T-helper 2 cell treated with Interferon-gamma antibody and Interleukin-4, amounts not matched to agents 5 μg/mL and 100 μg/mL, for 36 hours (primary cell): Measurements from ENCODE around the gene CHSY1.

Experiments used
- DNase-seq: peaks from one replicate; pipeline ENCODE4 v3.0.0; 2021; ENCODE audit warnings: low spot score
- H3K27ac Mint-ChIP-seq: one replicate; pipeline ENCODE4 v1.8.0; 2021; ENCODE audit warnings: mild to moderate bottlenecking, mixed read lengths
- H3K27me3 Mint-ChIP-seq: one replicate; pipeline ENCODE4 v1.8.0; 2021; ENCODE audit warnings: low read depth, mixed read lengths
- H3K36me3 Mint-ChIP-seq: one replicate; pipeline ENCODE4 v1.8.0; 2021; ENCODE audit warnings: low read depth, mixed read lengths
- H3K4me1 Mint-ChIP-seq: one replicate; pipeline ENCODE4 v1.8.0; 2021; ENCODE audit warnings: low read depth, mixed read lengths
- H3K4me3 Mint-ChIP-seq: one replicate; pipeline ENCODE4 v1.8.0; 2022; ENCODE audit warnings: mild to moderate bottlenecking, moderate library complexity, mixed read lengths
- H3K9me3 Mint-ChIP-seq: one replicate; pipeline ENCODE4 v1.8.0; 2021; ENCODE audit warnings: mixed read lengths

CHSY1 gene

DNA sequence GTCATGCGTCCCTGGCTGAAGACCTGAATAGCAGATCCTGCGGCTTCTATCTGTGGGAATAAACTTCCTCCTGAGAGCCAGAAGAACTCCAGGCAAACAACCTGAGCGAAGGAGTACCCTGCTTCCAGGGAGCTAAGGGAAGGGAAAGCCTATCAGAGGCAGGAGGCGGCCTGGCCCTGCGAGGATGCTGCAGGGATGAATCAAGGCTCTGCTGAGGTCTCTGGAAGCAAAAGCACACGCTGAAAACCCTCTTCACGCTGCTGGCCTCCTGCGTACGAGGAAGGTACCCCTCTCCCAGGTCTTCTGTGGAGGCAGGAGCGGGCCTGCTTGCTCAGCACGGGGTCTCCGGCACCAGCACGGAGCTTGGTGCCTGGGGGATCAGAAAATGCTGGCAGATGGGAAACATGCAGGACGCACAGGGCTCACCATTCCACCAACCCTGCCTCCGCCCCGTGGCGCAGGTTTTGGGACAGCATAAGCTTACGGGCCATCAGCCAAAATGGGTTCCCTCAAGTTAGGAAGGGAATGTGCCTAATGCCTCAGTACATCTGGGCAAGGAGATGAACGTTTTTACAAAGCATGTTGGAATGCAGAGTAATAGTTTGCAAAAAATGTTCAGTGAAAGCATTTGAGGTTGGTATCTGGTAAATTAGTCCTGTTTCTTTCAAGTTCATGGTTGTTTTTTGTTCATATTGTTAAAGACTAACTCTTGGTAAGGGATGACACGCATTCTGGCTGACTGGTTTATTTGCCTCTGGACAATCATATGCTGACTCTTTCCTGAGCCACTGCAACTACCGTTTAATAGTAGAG lies 72.3 kb downstream of the CHSY1 start:
- DNase-seq: no peak
- Mint-ChIP-seq H3K4me1 (peaks cover 55% of the 10 kb centered on the region), H3K4me3 (no peak overlapping the region), H3K27ac (peak overlapping the region; percentile 79), H3K36me3 (peaks cover 54% of the 10 kb centered on the region), H3K27me3 (no peaks in the 10 kb centered on the region), H3K9me3 (no peaks in the 10 kb centered on the region)

- Mint-ChIP-seq H3K36me3 (peaks cover 60% of the 10 kb centered on the region), H3K27ac (no peak overlapping the region), H3K9me3 (no peaks in the 10 kb centered on the region), H3K4me1 (peaks cover 55% of the 10 kb centered on the region), H3K27me3 (no peaks in the 10 kb centered on the region), H3K4me3 (no peak overlapping the region)
- no peak for DNase-seq
Observed at GRCh38 chr15:101178931-101179330, 72.9 kb downstream of the CHSY1 start.

DNA sequence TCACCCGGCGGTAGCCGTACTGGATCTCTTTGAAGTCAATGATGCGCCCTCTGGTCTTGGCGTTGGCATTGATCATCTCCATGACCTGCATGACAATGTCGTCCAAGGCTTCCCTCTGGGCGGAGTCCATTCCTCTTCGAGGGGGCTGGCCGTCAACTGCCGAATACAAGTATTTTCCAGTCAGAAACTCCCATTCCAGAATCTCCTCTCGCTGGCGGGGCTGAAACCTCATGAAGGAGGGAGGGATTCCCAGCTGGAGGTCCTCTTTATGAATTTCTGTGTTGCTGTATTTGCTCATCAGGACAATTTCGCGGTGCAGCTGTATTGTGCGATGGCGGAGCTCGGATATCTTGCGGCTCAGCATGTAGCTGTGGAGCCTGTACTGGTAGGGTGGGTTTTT lies 73.4 kb downstream of the CHSY1 start:
- no peaks in the 10 kb centered on the region for H3K9me3 Mint-ChIP-seq
- H3K27me3 Mint-ChIP-seq: no peaks in the 10 kb centered on the region
- peaks cover 63% of the 10 kb centered on the region for H3K36me3 Mint-ChIP-seq
- DNase-seq: no peak
- H3K27ac Mint-ChIP-seq: no peak overlapping the region
- H3K4me3 Mint-ChIP-seq: no peak overlapping the region
- peaks cover 52% of the 10 kb centered on the region for H3K4me1 Mint-ChIP-seq

DNA sequence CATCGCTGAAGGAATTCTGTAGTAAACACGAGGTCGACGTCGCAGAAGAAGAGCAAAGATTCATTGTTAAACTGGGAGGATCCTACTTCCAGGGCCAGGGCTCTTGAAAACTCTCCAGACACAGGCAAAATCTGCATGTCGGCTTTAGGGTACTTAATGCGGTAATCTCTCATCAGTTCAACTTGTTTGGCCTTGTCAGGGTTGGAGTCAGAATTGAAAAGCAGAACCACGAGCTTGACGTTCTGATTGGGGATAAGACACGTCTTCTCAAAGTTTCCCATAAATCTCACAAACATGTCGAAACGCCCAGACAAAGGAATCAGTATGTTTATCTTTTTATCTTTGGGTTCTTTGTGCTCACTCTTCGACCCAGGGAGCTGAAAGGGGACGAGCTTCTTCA lies 74.0 kb downstream of the CHSY1 start:
- H3K4me1 Mint-ChIP-seq: peaks cover 47% of the 10 kb centered on the region
- no peaks in the 10 kb centered on the region for H3K27me3 Mint-ChIP-seq
- H3K27ac Mint-ChIP-seq: no peak overlapping the region
- no peaks in the 10 kb centered on the region for H3K9me3 Mint-ChIP-seq
- no peak overlapping the region for H3K4me3 Mint-ChIP-seq
- H3K36me3 Mint-ChIP-seq: peaks cover 60% of the 10 kb centered on the region
- no peak for DNase-seq

DNA sequence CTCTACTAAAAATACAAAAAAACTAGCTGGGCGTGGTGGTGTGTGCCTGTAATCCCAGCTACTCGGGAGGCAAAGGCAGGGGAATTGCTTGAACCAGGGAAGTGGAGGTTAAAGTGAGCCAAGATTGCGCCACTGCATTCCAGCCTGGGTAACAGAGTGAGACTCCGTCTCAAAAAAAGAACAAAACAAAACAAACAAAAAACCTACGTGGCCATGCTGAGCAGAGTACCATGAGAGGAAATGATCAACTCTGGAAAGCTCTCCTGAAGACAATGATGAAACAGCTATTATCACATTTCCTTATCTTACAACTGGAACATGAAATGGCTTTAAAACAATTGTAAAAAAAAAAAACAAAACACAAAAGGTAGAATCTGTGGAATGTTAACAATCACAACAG lies 75.2 kb downstream of the CHSY1 start:
- H3K4me1 Mint-ChIP-seq: peaks cover 38% of the 10 kb centered on the region
- H3K27ac Mint-ChIP-seq: no peak overlapping the region
- no peaks in the 10 kb centered on the region for H3K9me3 Mint-ChIP-seq
- no peak for DNase-seq
- peaks cover 52% of the 10 kb centered on the region for H3K36me3 Mint-ChIP-seq
- H3K27me3 Mint-ChIP-seq: no peaks in the 10 kb centered on the region
- no peak overlapping the region for H3K4me3 Mint-ChIP-seq

GRCh38 chr15:101175401-101175800 lies 76.4 kb downstream of the CHSY1 start:
- Mint-ChIP-seq H3K27ac (no peak overlapping the region), H3K36me3 (peaks cover 47% of the 10 kb centered on the region), H3K4me3 (no peak overlapping the region), H3K9me3 (no peaks in the 10 kb centered on the region), H3K4me1 (peaks cover 26% of the 10 kb centered on the region), H3K27me3 (no peaks in the 10 kb centered on the region)
- no peak for DNase-seq

DNA sequence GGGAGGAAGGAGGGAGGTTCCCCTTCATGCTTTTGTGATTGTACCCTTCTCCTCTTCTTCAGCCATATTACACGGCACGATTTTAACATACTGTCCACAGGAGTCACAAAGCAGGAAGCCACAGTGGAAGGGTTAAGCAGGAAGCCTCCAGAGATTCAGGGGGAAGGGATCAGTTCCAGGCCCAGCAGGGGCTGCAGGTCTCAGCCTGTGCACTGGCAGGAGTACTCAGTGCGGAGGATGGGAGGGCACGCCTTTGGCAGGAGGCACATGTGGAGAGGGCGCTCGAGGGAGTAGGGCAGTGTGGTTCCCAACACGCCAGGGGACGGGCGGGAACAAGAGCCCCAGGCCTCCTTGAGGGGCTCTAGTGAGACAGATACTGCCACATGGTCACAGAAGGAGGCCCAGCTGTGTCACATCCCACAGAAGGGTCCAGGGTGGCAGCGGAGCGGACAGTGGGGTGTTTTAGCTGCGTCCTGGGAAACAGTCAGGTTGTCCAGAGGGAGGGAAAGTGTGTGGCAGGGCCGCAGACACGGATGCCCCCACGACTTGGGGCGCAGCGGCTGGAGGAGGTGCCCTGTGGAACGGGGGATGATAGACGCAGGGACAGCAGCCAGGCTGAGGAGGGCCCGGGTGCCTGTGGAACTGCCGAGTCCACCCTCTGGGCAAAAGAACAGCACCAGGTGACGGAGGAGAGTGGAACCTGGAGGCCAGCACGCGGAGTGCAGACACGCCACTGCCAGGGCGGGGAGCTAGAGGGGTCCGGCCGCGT lies 77.5 kb downstream of the CHSY1 start:
- no peak overlapping the region for H3K4me3 Mint-ChIP-seq
- no peak for DNase-seq
- peaks cover 20% of the 10 kb centered on the region for H3K4me1 Mint-ChIP-seq
- no peaks in the 10 kb centered on the region for H3K9me3 Mint-ChIP-seq
- H3K27ac Mint-ChIP-seq: no peak overlapping the region
- peaks cover 47% of the 10 kb centered on the region for H3K36me3 Mint-ChIP-seq
- H3K27me3 Mint-ChIP-seq: no peaks in the 10 kb centered on the region

GRCh38 chr15:101173233-101174119 lies 78.4 kb downstream of the CHSY1 start:
- no peak overlapping the region for H3K27ac Mint-ChIP-seq
- peaks cover 43% of the 10 kb centered on the region for H3K36me3 Mint-ChIP-seq
- H3K9me3 Mint-ChIP-seq: no peaks in the 10 kb centered on the region
- DNase-seq: no peak
- no peak overlapping the region for H3K4me3 Mint-ChIP-seq
- H3K27me3 Mint-ChIP-seq: no peaks in the 10 kb centered on the region
- peaks cover 26% of the 10 kb centered on the region for H3K4me1 Mint-ChIP-seq

DNA sequence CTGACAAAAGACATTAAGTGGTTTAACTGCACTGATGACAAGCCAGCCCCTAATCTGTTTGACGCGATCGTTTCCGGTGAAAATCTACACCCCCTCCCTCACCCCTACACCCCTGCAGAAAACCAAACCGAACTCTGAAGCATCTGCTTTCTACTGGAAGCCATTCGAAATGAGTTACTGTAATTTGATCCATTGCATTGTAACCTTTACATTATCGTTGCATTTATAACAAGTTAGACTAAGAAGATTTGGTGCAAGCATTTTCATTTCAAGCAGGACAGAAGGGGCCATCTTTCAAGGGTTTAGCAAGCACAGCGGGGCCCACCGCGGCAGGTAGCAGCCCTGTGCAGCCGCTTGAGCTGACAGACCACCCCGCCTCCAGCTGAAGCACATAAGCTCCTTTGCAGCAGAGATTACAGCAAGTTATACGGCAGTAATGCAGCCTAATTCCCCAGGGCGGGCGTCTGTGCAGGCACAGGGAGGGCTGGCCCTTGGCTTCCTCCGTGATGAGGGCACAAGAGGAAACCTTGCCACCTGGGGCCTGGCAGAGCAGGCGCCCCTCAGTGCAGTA lies 79.3 kb downstream of the CHSY1 start:
- no peaks in the 10 kb centered on the region for H3K27me3 Mint-ChIP-seq
- H3K9me3 Mint-ChIP-seq: no peaks in the 10 kb centered on the region
- H3K27ac Mint-ChIP-seq: no peak overlapping the region
- no peak overlapping the region for H3K4me3 Mint-ChIP-seq
- peaks cover 34% of the 10 kb centered on the region for H3K36me3 Mint-ChIP-seq
- H3K4me1 Mint-ChIP-seq: peaks cover 35% of the 10 kb centered on the region
- no peak for DNase-seq

GRCh38 chr15:101171954-101172353 lies 79.9 kb downstream of the CHSY1 start:
- Mint-ChIP-seq H3K4me3 (no peak overlapping the region), H3K27ac (no peak overlapping the region), H3K9me3 (peaks cover 4% of the 10 kb centered on the region), H3K4me1 (peaks cover 40% of the 10 kb centered on the region), H3K36me3 (peaks cover 30% of the 10 kb centered on the region), H3K27me3 (no peaks in the 10 kb centered on the region)
- DNase-seq: no peak

- peaks cover 30% of the 10 kb centered on the region for H3K36me3 Mint-ChIP-seq
- H3K4me3 Mint-ChIP-seq: no peak overlapping the region
- H3K4me1 Mint-ChIP-seq: peaks cover 32% of the 10 kb centered on the region
- H3K27ac Mint-ChIP-seq: no peak overlapping the region
- no peak for DNase-seq
- H3K27me3 Mint-ChIP-seq: no peaks in the 10 kb centered on the region
- peaks cover 14% of the 10 kb centered on the region for H3K9me3 Mint-ChIP-seq
Observed at GRCh38 chr15:101170568-101171350, 81.1 kb downstream of the CHSY1 start.

DNA sequence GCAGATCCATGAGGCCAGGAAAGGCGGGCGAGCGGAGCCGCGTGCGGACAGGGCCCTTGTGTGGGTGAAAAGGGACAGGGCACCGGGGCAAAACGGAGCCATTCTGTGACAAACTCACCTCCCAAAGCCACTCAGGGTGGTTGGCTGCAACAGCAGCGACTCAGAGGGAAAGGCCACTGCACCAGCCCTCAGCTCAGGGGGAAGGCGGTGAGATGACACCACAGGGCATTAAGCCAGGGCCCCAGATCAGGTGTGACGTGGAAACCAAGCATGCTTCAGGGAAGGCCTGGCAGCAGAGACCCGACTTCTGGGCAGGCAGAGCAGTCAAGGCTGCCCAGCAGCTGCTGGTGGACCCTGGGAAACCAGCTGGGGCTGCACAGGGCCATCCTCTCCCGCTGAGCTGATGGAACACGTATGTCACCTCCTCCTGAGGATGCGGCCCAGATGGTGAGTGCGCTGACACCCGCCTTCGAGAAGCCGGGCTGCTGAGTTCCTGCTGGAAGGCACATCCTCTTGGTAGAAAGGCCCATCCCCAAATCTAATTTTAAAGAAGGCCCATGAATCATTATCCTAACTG lies 82.3 kb downstream of the CHSY1 start:
- Mint-ChIP-seq H3K4me1 (peaks cover 30% of the 10 kb centered on the region), H3K27me3 (no peaks in the 10 kb centered on the region), H3K9me3 (peaks cover 22% of the 10 kb centered on the region), H3K27ac (peak overlapping the region; percentile 92), H3K4me3 (no peak overlapping the region), H3K36me3 (peaks cover 28% of the 10 kb centered on the region)
- no peak for DNase-seq
